Neural cell (in vitro differentiated cells): ENCODE measurements around the gene NFILZ.

Source experiments
- EP300 ChIP-seq: fragments of 450-650 bp; conservative IDR thresholded peaks from 2 replicates; pipeline ENCODE4 v1.6.1; 2014; ENCODE audit warnings: antibody characterized with exemption, mild to moderate bottlenecking, moderate library complexity; ENCODE audit not compliant: poor library complexity, severe bottlenecking
- EZH2 ChIP-seq: fragments of 200-600, 300-800 bp; shearing (Covaris generic), sonication (generic); IDR thresholded peaks from 2 replicates; pipeline ENCODE4 v1.6.1; 2014; ENCODE audit warnings: antibody characterized with exemption, low read length, borderline replicate concordance, mild to moderate bottlenecking; ENCODE audit not compliant: insufficient read depth, poor library complexity, severe bottlenecking
- POLR2AphosphoS5 ChIP-seq: IDR thresholded peaks from 2 replicates; pipeline ENCODE4 v1.6.1; 2012
- RAD21 ChIP-seq: fragments of 450-650 bp; conservative IDR thresholded peaks from 2 replicates; pipeline ENCODE4 v1.6.1; 2014; ENCODE audit warnings: antibody characterized with exemption, mild to moderate bottlenecking, moderate library complexity
- REST ChIP-seq: IDR thresholded peaks from 2 replicates; pipeline ENCODE4 v1.6.1; 2012; ENCODE audit warnings: borderline replicate concordance
- SMC3 ChIP-seq: fragments of 450-650 bp; conservative IDR thresholded peaks from 2 replicates; pipeline ENCODE4 v1.6.1; 2014; ENCODE audit warnings: antibody characterized with exemption, mild to moderate bottlenecking, moderate library complexity; ENCODE audit not compliant: poor library complexity
- TAF1 ChIP-seq: IDR thresholded peaks from 2 replicates; pipeline ENCODE4 v1.6.1; 2012; ENCODE audit warnings: low read depth
- TF ChIP-seq, protein P1 (sequence below): fragments of 450-650 bp; IDR thresholded peaks from 2 replicates; pipeline ENCODE4 v1.5.1; 2014; ENCODE audit warnings: antibody characterized with exemption, mild to moderate bottlenecking, moderate library complexity; ENCODE audit not compliant: poor library complexity, severe bottlenecking

DNA sequence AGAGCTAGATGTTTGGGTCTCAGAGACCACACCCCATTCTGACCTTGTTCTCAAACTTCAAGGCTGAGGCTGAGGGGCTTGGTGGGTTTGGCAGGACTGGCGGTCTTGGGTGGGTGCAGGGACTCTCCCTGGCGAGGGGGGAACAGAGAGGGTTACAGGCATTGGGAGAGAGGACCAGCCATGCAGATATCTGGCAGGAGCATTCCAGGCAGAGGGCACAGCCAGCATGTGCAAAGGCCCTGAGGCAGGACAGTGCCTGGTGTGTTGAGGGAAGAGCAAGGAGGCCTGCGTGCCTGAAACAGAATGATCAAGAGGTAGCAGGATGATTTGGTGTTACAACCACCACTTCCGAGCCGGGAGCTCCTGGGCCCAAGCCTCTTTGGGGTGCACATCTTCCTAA is 27.4 kb downstream of the NFILZ start:
- TF ChIP-seq, protein P1, sequence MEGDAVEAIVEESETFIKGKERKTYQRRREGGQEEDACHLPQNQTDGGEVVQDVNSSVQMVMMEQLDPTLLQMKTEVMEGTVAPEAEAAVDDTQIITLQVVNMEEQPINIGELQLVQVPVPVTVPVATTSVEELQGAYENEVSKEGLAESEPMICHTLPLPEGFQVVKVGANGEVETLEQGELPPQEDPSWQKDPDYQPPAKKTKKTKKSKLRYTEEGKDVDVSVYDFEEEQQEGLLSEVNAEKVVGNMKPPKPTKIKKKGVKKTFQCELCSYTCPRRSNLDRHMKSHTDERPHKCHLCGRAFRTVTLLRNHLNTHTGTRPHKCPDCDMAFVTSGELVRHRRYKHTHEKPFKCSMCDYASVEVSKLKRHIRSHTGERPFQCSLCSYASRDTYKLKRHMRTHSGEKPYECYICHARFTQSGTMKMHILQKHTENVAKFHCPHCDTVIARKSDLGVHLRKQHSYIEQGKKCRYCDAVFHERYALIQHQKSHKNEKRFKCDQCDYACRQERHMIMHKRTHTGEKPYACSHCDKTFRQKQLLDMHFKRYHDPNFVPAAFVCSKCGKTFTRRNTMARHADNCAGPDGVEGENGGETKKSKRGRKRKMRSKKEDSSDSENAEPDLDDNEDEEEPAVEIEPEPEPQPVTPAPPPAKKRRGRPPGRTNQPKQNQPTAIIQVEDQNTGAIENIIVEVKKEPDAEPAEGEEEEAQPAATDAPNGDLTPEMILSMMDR, result no peak
- TF ChIP-seq EZH2 (no peak), POLR2AphosphoS5 (no peak), EP300 (no peak), TAF1 (no peak), REST (no peak), RAD21 (no peak), SMC3 (no peak)
